Measurements from ENCODE around the gene NACC1. TPM values are rescaled to one million over a fixed set of nuclear protein-coding genes. Genes with fewer than 3 reads are reported as not detected.

NACC1 gene
- total and polyA plus RNA-seq, 2 of the 13 experiments (the other 11 are each of a cell fraction or from before 2014, with no cell fraction given) = 31.8 to 42.3 TPM

- TF ChIP-seq THAP9 (CRISPR knock-in tag; IDR thresholded peaks at IDR 0.05; ENCODE audit: borderline replicate concordance) = no peak
- TF ChIP-seq PBX2 (CRISPR knock-in tag; IDR thresholded peaks at IDR 0.05) = no peak
- TF ChIP-seq MZF1 (CRISPR knock-in tag; IDR thresholded peaks at IDR 0.05; ENCODE audit: borderline replicate concordance) = no peak
- 0 out of 2 replicates have a peak, but pooled peaks have one; percentile 53 for TF ChIP-seq CHCHD3 (CRISPR knock-in tag; IDR thresholded peaks at IDR 0.05)
- no peak for TF ChIP-seq ZNF292 (CRISPR knock-in tag; IDR thresholded peaks at IDR 0.05; ENCODE audit: borderline replicate concordance, low read depth)
- no peak for TF ChIP-seq ZNF816 (CRISPR knock-in tag; IDR thresholded peaks at IDR 0.05; ENCODE audit: borderline replicate concordance)
- no peak for TF ChIP-seq ZNF3 (CRISPR knock-in tag; IDR thresholded peaks at IDR 0.05)
- TF ChIP-seq HDAC2 (CRISPR knock-in tag; IDR thresholded peaks at IDR 0.05) = peak; percentile 18; the same call in 1 of the 2 replicates
- TF ChIP-seq SNAPC2 (CRISPR knock-in tag; IDR thresholded peaks at IDR 0.05) = peak; percentile 60; the same call in 1 of the 2 replicates
- no peak for TF ChIP-seq DRAP1 (CRISPR knock-in tag; IDR thresholded peaks at IDR 0.05)
- no peak for TF ChIP-seq SSRP1 (CRISPR knock-in tag; IDR thresholded peaks at IDR 0.05)
- no peak for TF ChIP-seq SUZ12 (IDR thresholded peaks at IDR 0.05; ENCODE audit: low read depth, low read length)
- TF ChIP-seq, protein P1, sequence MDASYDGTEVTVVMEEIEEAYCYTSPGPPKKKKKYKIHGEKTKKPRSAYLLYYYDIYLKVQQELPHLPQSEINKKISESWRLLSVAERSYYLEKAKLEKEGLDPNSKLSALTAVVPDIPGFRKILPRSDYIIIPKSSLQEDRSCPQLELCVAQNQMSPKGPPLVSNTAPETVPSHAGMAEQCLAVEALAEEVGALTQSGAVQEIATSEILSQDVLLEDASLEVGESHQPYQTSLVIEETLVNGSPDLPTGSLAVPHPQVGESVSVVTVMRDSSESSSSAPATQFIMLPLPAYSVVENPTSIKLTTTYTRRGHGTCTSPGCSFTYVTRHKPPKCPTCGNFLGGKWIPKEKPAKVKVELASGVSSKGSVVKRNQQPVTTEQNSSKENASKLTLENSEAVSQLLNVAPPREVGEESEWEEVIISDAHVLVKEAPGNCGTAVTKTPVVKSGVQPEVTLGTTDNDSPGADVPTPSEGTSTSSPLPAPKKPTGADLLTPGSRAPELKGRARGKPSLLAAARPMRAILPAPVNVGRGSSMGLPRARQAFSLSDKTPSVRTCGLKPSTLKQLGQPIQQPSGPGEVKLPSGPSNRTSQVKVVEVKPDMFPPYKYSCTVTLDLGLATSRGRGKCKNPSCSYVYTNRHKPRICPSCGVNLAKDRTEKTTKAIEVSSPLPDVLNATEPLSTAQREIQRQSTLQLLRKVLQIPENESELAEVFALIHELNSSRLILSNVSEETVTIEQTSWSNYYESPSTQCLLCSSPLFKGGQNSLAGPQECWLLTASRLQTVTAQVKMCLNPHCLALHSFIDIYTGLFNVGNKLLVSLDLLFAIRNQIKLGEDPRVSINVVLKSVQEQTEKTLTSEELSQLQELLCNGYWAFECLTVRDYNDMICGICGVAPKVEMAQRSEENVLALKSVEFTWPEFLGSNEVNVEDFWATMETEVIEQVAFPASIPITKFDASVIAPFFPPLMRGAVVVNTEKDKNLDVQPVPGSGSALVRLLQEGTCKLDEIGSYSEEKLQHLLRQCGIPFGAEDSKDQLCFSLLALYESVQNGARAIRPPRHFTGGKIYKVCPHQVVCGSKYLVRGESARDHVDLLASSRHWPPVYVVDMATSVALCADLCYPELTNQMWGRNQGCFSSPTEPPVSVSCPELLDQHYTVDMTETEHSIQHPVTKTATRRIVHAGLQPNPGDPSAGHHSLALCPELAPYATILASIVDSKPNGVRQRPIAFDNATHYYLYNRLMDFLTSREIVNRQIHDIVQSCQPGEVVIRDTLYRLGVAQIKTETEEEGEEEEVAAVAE (CRISPR knock-in tag; IDR thresholded peaks at IDR 0.05; ENCODE audit: borderline replicate concordance) = no peak; the same call in 1 of the 2 replicates
- TF ChIP-seq ZNF543 (CRISPR knock-in tag; IDR thresholded peaks at IDR 0.05) = no peak
- TF ChIP-seq, protein P2, sequence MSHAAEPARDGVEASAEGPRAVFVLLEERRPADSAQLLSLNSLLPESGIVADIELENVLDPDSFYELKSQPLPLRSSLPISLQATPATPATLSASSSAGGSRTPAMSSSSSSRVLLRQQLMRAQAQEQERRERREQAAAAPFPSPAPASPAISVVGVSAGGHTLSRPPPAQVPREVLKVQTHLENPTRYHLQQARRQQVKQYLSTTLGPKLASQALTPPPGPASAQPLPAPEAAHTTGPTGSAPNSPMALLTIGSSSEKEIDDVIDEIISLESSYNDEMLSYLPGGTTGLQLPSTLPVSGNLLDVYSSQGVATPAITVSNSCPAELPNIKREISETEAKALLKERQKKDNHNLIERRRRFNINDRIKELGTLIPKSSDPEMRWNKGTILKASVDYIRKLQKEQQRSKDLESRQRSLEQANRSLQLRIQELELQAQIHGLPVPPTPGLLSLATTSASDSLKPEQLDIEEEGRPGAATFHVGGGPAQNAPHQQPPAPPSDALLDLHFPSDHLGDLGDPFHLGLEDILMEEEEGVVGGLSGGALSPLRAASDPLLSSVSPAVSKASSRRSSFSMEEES (CRISPR knock-in tag; IDR thresholded peaks at IDR 0.05) = no peak
- peak; percentile 18; the same call in 1 of the 2 replicates for TF ChIP-seq TARDBP (CRISPR knock-in tag; IDR thresholded peaks at IDR 0.05)
- no peak for TF ChIP-seq HMG20B (CRISPR knock-in tag; conservative IDR thresholded peaks at IDR 0.05)
- TF ChIP-seq PLRG1 (conservative IDR thresholded peaks at IDR 0.05) = no peak
Observed at GRCh38 chr19:13102416-13102665, 15.7 kb upstream of the NACC1 start (continued).

Measured in HepG2 (cell line).